GM19193 (cell line): Measurements from ENCODE around the gene GMDS.

Experiments used
- POLR2A ChIP-seq: IDR thresholded peaks from 4 replicates; pipeline ENCODE4 v1.6.1; 2011; ENCODE audit not compliant: insufficient read depth, insufficient read length; ENCODE audit errors: extremely low read depth

The GMDS gene

DNA sequence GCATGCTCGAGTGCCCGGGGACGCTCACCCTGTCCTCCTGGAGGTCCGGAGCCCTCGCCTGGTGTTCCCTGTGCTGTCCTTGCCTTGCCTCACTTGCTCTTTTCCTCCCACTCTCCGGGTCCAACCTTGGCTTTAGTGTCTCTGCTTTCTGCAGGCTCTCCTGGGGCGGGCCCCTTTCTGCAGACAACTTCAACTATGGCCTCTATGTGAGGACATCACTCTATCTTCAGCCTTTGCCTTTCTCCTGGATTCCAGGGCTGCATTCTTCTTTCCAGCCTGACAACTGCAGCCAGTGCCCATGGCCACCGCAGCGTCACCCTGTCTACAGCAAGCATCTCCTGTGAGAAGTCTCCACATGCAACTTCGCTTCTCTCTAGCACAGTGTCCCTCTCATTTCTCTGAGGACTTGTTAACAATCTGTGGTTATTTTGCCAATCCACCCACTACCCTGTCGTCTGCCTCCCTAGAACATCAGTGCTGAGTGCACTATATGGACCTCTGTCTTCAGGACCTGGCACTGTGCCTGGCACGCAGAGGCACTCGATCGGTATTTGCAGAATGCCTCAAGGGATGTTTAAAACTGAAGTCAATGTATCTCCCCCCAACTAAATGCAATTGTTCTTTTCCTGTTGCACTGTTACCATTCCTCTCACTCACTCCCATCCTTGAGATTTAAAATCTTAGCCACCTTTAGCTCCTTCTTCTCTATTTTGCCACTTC lies 599.8 kb downstream of the GMDS start:
- TF ChIP-seq POLR2A = no peak

DNA sequence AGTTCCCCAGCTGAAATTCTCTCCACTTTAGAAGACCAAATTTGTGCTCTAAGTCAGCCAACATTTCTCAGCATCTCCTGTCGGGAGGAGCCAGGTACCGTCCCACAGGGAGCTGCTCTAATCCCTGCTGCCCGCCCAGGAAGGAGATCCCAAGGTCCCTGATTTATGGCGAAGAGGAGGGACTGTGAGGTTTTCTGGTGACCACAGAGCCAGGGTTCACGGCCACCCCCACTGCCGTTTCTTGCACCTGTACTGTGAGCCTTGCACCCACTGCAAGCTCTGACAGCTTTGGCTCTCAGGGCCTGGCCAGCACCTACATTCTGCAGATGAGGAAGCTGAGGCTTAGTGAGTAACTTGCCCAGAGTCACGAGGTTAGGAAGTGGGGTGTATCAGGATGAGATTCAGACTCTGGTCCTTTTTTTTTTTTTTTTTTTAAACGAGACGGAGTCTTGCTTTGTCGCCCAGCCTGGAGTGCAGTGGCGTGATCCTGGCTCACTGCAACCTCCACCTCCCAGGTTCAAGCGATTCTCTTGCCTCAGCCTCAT lies 600.8 kb downstream of the GMDS start:
- no peak for TF ChIP-seq POLR2A

DNA sequence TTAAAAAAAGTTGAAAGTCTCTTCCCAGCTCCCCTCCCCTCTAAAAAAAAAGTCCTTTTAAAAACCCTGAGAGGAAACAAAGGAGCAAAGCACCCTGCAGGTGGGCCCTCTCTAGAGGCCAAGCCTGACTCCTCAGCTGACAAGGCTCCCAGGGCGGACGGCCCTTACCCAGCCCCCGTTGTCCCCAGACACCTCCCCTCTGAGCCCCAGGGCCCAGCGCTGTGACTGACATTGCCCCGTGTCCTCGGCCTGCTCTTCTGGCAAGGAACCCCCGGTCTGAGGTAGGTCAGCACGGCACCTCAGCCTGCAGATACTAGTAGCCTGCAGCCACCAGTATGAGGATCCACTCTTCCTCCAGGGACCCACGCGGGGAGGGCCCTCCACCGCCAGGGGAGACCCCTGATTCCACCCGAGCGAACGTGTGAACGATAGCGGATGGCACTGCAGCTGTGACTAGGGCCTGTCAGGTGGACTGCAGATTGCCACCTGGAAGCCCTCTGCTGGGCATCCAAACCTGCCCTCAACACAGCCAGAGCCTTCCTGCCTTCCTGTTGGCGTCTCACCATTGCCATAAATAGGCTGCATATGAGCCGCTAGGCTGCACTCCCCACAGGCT lies 601.5 kb downstream of the GMDS start:
- TF ChIP-seq POLR2A = no peak

DNA sequence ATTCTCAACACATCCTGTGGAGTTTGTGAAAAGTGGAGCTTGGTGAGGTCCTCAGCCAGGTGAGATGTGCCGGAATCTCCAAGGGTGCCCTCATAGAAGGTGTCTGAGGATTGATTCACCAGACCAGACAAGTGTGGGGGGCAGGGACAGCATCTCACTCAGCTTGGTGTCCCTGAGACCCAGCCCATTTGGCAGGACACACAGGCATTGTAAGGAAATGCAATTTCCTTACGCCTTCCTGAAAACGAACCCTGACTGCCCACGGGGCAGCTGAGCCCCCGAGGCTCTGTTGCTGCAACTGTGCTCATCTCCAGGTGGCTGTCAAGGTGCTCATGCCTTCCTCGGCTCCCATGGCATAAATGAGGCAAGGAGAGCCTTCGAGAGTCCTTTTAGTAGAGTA lies 602.3 kb downstream of the GMDS start:
- no peak for TF ChIP-seq POLR2A

DNA sequence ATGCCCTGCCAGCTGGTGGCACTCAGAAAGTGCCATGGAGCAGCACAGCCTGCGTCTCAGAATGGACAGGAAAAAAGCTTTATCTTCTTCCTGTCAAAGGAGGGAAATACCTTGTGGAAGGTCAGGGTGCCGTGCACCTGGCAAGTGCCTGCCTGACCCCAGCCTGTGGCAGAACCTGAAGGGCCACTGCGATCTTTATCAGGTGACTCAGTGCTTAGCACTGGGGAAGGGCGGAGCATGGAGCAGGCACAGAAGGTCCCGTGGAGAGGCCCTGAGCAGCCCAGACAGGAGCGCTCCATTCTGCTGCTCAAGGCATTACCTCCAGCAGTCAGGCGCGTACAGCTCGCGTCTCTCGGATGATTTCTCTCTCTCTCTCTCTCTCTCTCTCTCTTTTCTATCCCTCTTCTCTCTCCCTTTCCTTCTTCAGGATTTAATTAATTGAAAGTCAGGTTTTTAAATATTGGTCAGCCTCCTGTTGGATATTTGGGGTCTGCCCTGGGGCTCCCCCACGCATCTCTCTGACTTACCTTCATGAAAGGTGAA lies 604.0 kb downstream of the GMDS start:
- TF ChIP-seq POLR2A = no peak

DNA sequence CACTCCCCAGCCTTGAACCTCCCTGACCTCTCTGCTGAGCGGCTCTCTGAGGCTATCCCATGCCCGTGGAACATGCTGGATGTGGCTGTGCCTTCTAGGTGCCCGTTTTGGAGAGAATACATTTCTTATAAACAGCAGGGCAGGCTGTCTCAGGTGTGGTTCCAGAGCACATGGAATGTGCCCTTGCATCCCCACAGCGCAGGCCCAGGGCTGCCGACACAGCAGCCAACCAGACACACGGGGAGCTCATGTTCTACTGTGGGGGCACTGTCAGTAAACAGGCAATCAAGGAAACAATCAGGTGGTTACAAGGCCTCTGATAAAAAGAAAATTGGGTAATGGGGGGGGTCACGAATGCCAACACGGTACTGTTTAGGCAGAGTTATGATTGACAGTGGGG lies 604.9 kb downstream of the GMDS start:
- TF ChIP-seq POLR2A = no peak

DNA sequence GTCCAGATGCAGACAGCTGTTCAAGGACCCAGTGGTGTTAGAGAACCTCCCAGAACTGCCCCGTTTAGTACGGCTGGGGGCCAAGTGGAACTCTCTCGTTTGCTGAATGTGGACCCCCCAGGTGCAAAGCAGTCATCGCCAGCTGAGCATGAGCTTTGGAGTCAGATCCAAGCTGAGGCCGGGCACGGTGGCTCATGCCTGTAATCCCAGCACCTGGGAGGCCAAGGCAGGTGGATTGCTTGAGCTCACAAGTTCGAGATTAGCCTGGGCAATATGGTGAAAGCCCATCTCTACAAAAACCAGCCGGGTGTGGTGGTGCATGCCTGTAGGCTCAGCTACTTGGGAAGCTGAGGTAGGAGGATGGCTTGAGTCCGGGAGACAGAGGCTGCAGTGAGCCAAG lies 606.0 kb downstream of the GMDS start:
- TF ChIP-seq POLR2A = no peak

DNA sequence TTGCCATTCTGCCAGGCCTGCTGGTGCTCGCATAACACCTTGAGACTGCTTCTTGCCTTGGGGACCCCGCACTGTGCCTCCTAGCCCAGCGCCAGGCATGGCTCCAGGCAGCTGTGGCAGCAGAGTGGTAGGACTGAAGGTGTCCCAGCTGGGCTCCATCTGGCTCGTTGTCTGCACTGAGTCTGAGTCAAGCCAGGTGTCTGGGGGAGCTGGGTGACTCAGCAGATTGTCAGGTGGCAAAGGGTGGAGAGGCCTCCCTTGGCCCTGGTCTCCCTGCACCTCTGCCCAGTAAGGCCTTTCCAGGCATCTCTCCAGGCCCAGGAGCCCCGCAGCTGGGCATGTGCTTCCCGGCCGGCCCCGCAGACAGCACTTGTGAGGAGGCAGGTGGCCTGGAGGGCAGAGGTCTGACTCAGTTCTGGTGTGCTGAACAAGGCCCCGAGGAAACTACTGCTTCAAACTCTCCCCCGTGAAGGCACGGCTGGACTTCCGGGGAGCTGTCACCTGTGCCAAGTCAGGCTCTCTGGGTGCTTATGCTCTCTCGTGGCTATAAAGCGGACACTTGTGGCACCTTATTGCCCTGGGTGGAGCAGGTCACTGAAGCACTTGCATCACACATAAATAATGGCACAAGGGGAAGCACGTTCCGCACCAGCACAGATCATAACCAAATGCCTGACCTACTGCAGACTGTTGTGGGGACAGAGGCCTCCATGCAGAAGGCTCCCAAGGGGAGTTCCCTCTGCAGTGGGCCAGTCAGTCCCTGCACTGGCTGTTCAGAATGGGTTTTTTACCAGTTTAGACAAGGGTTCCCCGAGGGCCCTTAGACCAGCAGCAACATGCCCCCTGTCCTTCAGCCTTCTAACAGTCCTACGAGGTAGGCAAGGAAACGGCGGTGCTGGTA lies 608.2 kb downstream of the GMDS start:
- TF ChIP-seq POLR2A = no peak

DNA sequence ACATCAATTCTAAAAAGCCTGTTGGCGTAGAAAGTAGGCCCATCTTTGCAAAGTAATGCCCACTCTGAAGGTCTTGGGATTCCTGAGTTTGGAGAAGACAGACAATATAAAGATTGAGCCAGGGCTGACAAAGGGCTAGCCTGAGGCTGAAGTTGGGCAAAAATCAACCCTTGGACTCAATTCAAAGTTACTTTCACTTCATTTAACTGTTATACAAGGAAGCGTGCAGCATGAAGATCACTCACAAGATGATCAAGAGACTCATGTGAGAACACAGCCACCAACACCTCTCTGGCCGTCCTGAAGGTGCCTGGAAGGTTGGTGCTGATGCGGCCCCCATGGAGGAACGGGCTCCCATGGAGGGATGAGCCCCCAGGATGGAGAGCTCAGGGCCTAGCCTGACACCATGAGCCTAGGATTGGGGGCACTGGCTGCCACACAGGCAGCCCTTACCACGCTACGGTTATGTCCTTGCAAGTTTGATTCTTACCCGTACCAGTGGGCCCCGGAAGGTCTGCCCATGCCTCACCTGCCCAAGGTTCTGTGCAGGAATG lies 609.1 kb downstream of the GMDS start:
- TF ChIP-seq POLR2A = no peak

DNA sequence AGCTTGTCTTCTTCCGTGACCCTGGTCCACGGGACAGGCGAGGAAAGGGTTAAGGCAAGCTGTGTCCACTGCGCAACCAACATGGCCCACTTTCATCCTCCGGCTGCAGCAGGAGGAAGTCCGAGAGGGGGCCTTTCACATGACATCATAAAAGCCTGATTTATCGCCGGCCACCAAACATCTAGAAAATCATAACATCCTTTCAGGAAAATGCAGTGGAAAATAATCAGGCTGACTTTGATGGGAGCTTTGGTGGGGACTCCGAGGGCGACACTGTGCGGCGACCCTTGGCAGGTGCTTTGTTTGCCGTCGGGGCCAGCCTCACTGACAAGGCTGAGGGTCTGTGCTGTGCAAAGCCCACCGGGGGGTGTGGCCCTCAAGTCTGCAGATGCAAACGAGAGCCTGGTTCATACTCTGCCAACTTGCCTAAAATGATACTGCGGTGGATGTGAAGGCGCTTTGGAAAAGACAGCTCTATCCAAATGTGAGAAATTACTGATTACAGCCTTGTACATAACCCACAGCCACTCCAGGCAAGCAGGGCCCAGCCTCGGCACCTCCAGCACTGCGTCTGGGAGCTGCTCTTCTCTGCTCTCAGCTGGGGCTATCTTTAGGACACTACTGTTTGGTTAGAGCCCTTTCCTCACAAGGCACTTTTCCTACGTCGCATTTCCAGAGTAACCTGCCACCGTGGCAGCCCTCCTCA lies 609.9 kb downstream of the GMDS start:
- no peak for TF ChIP-seq POLR2A

DNA sequence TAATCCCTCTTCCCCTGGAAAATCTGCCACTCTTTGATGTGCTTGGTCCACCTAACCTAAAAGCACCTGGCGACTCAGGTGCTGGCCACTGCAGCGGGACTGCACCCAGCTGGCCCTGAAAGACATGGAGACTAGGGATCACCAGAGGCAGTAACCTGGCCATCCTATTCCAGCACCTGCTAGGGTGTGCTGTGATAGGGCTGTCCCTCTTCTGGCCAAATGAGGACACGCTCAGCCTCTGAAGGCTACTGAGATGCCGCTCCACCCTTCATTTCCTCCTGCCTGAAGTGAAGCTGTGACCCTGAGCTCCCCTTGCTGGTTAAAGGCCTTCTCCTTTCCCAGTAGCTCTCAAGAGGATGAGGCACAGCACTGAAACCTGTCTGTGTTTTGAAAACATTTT lies 611.3 kb downstream of the GMDS start:
- TF ChIP-seq POLR2A = no peak

DNA sequence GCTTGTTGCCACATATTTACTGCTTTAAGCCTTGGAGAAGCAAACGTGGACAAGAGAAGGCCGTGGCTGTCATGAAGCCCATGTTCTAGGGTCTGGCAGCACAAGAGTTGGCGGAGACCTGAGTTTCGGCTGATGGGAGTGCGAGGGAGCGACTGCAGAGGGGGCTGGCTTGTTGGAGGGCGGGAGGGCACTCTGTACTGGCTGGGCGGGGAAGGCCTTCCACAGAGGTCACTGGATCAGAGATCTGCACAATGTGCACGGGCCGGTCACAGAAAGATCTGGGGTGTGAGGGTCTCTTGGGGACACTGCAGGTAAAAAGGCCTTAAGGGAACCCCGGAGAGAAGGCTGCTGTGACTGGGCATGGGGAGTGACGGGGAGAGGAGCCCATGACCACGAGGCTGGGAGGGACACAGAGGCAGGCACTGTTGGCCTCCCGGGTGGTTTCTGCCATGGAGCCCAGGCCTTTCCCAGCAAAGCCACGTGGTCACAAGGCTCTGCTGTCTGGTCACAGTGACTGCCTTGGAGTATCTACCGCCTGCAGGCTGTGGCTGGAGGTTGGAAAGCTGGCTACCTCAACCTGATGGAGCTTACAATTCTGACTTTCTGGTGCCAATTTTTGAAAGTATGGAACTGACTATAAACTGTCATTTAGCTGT lies 611.9 kb downstream of the GMDS start:
- no peak for TF ChIP-seq POLR2A

DNA sequence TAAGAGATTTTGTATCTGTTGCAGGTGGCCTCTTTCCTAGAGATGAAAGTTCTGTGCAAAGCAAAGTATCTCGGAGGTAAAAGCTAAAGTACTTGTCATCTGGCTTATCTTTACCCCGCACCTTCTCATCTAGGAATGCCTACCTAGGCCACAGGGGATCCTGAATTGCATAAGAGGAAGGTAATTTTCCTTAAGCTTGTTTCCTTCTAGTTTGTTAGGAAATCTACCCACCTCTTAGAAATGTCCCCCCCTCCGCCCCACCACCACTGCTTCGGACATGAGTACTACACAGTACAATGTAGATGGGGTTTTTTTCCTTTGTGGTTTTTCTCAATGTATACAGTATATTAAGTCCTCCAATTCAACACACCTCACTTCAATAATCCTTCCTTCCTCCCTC lies 614.2 kb downstream of the GMDS start:
- TF ChIP-seq POLR2A = no peak

DNA sequence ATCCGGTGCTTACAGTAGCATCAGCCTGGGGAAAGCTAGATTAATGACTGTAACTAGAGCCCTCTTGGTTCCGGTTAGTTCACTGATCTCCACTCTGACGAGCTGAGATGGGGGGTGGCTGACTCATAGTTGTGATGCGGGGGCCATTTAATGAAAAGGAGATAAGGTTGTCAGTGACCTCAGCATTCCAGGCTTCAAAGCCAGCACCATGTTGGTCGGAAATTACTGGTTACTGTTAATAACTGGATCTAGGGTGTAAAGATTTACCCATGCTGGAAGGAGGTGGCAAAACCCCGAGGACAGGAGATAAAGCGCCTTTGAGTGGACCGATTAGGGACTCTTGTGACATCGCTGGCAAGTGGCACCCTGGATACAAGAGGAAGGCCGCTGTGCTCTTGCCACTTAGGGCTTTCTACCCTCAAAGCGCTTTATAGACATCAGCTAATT lies 614.6 kb downstream of the GMDS start:
- no peak for TF ChIP-seq POLR2A
